HFFc6 (cell line): Measurements from ENCODE around the gene PTAR1. TPM values are rescaled to one million over a fixed set of nuclear protein-coding genes. Genes with fewer than 3 reads are reported as not detected.

Experiments used
- DNase-seq: peaks from one replicate; pipeline ENCODE4 v3.0.0-alpha.2; 2018
- H3K27ac Mint-ChIP-seq: 2 replicates; pipeline ENCODE4 v1.8.0; 2020; ENCODE audit warnings: mild to moderate bottlenecking, mixed read lengths
- H3K27me3 Mint-ChIP-seq: 2 replicates; pipeline ENCODE4 v1.8.0; 2021; ENCODE audit warnings: mild to moderate bottlenecking, moderate library complexity, mixed read lengths; ENCODE audit not compliant: insufficient read depth
- H3K36me3 Mint-ChIP-seq: 2 replicates; pipeline ENCODE4 v1.8.0; 2021; ENCODE audit warnings: low read depth, mixed read lengths
- H3K4me1 Mint-ChIP-seq: 2 replicates; pipeline ENCODE4 v1.8.0; 2020; ENCODE audit warnings: low read depth, mixed read lengths
- H3K4me3 Mint-ChIP-seq: 2 replicates; pipeline ENCODE4 v1.8.0; 2020; ENCODE audit warnings: mild to moderate bottlenecking, moderate library complexity, mixed read lengths
- H3K9me3 Mint-ChIP-seq: 2 replicates; pipeline ENCODE4 v1.8.0; 2020; ENCODE audit warnings: mild to moderate bottlenecking, mixed read lengths
- CTCF ChIP-seq: fragments of 200-600 bp; sonication (generic); IDR thresholded peaks from 2 replicates; pipeline ENCODE4 v1.5.0; 2021; ENCODE audit warnings: antibody characterized with exemption, mild to moderate bottlenecking
- total RNA-seq, 6 experiments: library from RNA; stranded (reverse); fragmentation: NEBNext Ultra II Directional; extraction: Animal tissue kit (Norgen Biotek cat#: 25700); gene quantifications; 2 replicates in 1 of 6; 3 replicates in 5 of 6; pipeline ENCODE4 v1.2.3, GENCODE V29; 2021

The PTAR1 gene
- total RNA-seq, 6 experiments from 2014 or later, result 49.8 to 61.3 (median 55.3) TPM

GRCh38 chr9:69667306-69667705 lies 92.5 kb downstream of the PTAR1 start:
- no peaks in the 10 kb centered on the region; the same call in 1 of the 2 replicates for H3K27me3 Mint-ChIP-seq
- peaks cover 17% of the 10 kb centered on the region for H3K4me1 Mint-ChIP-seq
- H3K36me3 Mint-ChIP-seq, result no peaks in the 10 kb centered on the region
- no peak for DNase-seq
- no peaks in the 10 kb centered on the region for H3K9me3 Mint-ChIP-seq
- TF ChIP-seq CTCF, result no peak
- H3K27ac Mint-ChIP-seq, result no peak overlapping the region
- H3K4me3 Mint-ChIP-seq, result no peak overlapping the region

- no peak for DNase-seq
- Mint-ChIP-seq H3K4me3 (no peak overlapping the region), H3K4me1 (peaks cover 31% of the 10 kb centered on the region), H3K9me3 (no peaks in the 10 kb centered on the region), H3K27ac (no peak overlapping the region), H3K27me3 (no peaks in the 10 kb centered on the region; the same call in 1 of the 2 replicates), H3K36me3 (no peaks in the 10 kb centered on the region; the same call in 1 of the 2 replicates)
- no peak for TF ChIP-seq CTCF
These were observed 99.5 kb downstream of the PTAR1 start for GRCh38 chr9:69660304-69660703.

Other genes with a start within 250 kb of the PTAR1 start
- gene APBA1, start 87.6 kb downstream of the PTAR1 start, total RNA-seq, result 10 to 100 TPM; 17.6 to 25.6 (median 20.7) TPM
- gene CFAP95, start 60.8 kb upstream of the PTAR1 start, total RNA-seq, result under 1 TPM in 1 of 6 experiments, not detected in 5; 0.32 TPM